Naive thymus-derived CD4-positive, alpha-beta T cell (primary cell): Measurements from ENCODE around the gene SRGAP1. TPM values are rescaled to one million over a fixed set of nuclear protein-coding genes. Genes with fewer than 3 reads are reported as not detected.
A peak's percentile ranks its signal among the peaks of the same experiment; 100 is the strongest.
"Not testable (repeated sequence)": the region's sequence is repeated elsewhere in the genome, so short reads cannot be mapped to it uniquely, and the experiment has no call there.

Experiments used
- ATAC-seq: fragments of 150-1000 bp; cut with Tn5 transposase; 2 replicates; pipeline ENCODE4 v1.10.0; 2021; ENCODE audit warnings: mild to moderate bottlenecking, moderate library complexity
- CTCF ChIA-PET: fragments of 350-600 bp; sonication (Branson Sonifier 250); formaldehyde crosslinking; loops from one replicate; lab custom pipeline; 2021; ENCODE audit warnings: antibody characterized with exemption; lab: Charles Lee
- POLR2A ChIA-PET: fragments of 350-600 bp; sonication (Branson Sonifier 250); formaldehyde crosslinking; loops from one replicate; lab custom pipeline; 2021; ENCODE audit warnings: antibody characterized with exemption, inconsistent platforms; lab: Charles Lee
- DNase-seq, 9 donors: peaks; one replicate each; pipeline versions ENCODE4 v3.0.0 to v3.0.0-alpha.2; 2020 to 2022; ENCODE audit warnings: mixed read lengths in 1 of 9
- H3K27ac ChIP-seq: one replicate; pipeline ENCODE4 v1.7.0; 2013; ENCODE audit warnings: mild to moderate bottlenecking, low read depth, low read length, moderate library complexity
- H3K27me3 ChIP-seq, 2 donors: one replicate each; pipeline ENCODE4 v1.7.0; 2013; ENCODE audit warnings: low read length in 2 of 2, mild to moderate bottlenecking in 2 of 2, moderate library complexity in 2 of 2; ENCODE audit not compliant: control insufficient read depth in 2 of 2, insufficient read depth in 2 of 2
- H3K36me3 ChIP-seq, 3 experiments: 1 replicate in 2 of 3; 2 replicates in 1 of 3; pipeline ENCODE4 v1.7.0; 2013; ENCODE audit warnings: low read length in 3 of 3, mild to moderate bottlenecking in 3 of 3, moderate library complexity in 1 of 3; ENCODE audit not compliant: insufficient read depth in 3 of 3, control insufficient read depth in 2 of 3
- H3K4me1 ChIP-seq, 2 donors: one replicate each; pipeline ENCODE4 v1.7.0; 2013; ENCODE audit warnings: low read length in 2 of 2, mild to moderate bottlenecking in 2 of 2, moderate library complexity in 1 of 2; ENCODE audit not compliant: control insufficient read depth in 2 of 2, insufficient read depth in 2 of 2
- H3K4me3 ChIP-seq: 2 replicates; pipeline ENCODE4 v1.7.0; 2013; ENCODE audit warnings: mild to moderate bottlenecking, low read length
- H3K9me3 ChIP-seq, 3 experiments: 1 replicate in 2 of 3; 2 replicates in 1 of 3; pipeline ENCODE4 v1.7.0; 2013; ENCODE audit warnings: low read length in 3 of 3; ENCODE audit not compliant: control insufficient read depth in 2 of 3
- H3K27ac Mint-ChIP-seq, 9 donors: one replicate each; pipeline ENCODE4 v1.8.0; 2020 to 2022; ENCODE audit warnings: mixed read lengths in 9 of 9, mild to moderate bottlenecking in 8 of 9, moderate library complexity in 5 of 9, inconsistent platforms in 2 of 9
- H3K27me3 Mint-ChIP-seq, 5 donors: one replicate each; pipeline ENCODE4 v1.8.0; 2021 to 2022; ENCODE audit warnings: mixed read lengths in 5 of 5, mild to moderate bottlenecking in 1 of 5
- H3K36me3 Mint-ChIP-seq, 5 donors: one replicate each; pipeline ENCODE4 v1.8.0; 2020 to 2022; ENCODE audit warnings: mixed read lengths in 5 of 5, mild to moderate bottlenecking in 3 of 5, inconsistent platforms in 1 of 5
- H3K4me1 Mint-ChIP-seq, 7 donors: one replicate each; pipeline ENCODE4 v1.8.0; 2020 to 2022; ENCODE audit warnings: mixed read lengths in 7 of 7, mild to moderate bottlenecking in 3 of 7, inconsistent platforms in 1 of 7
- H3K4me3 Mint-ChIP-seq, 10 donors: one replicate each; pipeline ENCODE4 v1.8.0; 2020 to 2022; ENCODE audit warnings: mild to moderate bottlenecking in 10 of 10, mixed read lengths in 10 of 10, moderate library complexity in 6 of 10, inconsistent platforms in 2 of 10
- H3K9me3 Mint-ChIP-seq, 11 donors: one replicate each; pipeline ENCODE4 v1.8.0; 2020 to 2022; ENCODE audit warnings: mixed read lengths in 11 of 11, mild to moderate bottlenecking in 4 of 11, inconsistent platforms in 1 of 11, moderate library complexity in 1 of 11
- intact Hi-C, 2 donors: fragments of 100-400 bp; cut with micrococcal nuclease; formaldehyde crosslinking; loops; one replicate each; pipeline ENCODE4 v1.15.1; 2023
- polyA plus RNA-seq, 2 donors: library from polyadenylated mRNA; unstranded; fragments of 300-500 nt; fragmentation: Illumina TruSeq; gene quantifications; one replicate each; pipeline ENCODE4 v1.2.3, GENCODE V29; 2021
- total RNA-seq, 6 experiments: library from RNA in 5 of 6; stranded (reverse) in 5 of 6; gene quantifications; 1 replicate in 5 of 6; 2 replicates in 1 of 6; pipeline ENCODE4 v1.2.3 and lab custom pipeline; 2021 to 2026

SRGAP1 gene
- total and polyA plus RNA-seq, 7 experiments from 2014 or later = 0.01 to 0.47 (median 0.08) TPM

DNA sequence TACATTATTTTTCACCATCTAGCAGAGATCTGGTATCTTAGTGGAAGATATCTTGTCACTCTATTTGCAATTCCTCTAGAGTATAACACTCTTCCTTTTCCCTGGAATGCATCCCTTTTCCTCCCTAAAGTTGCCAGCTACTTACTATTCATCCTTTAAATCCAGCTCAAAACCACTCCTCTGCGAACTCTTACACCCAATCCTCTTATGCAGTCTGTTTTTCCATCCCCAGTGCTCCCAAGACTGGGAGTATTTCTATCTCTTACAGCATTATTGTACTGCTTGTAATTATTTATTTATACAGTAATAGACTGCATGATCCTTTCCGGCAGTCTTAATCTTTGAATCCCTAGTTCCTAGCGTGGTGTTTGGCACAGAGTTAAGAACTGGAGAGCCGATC, 2.9 kb upstream of the SRGAP1 start:
- no peak for ATAC-seq
- no peaks in the 10 kb centered on the region for H3K36me3 ChIP-seq
- Mint-ChIP-seq H3K4me3 (peak overlapping the region in 1 of 10 donors; percentile 26), H3K4me1 (peaks cover 0 to 12% (median 10%) of the 10 kb centered on the region in 7 donors), H3K27me3 (peaks cover 14 to 47% (median 35%) of the 10 kb centered on the region in 5 donors), H3K36me3 (no peaks in the 10 kb centered on the region), H3K9me3 (no peaks in the 10 kb centered on the region), H3K27ac (no peak overlapping the region)
- peaks cover 3 to 11% of the 10 kb centered on the region in 2 donors for H3K27me3 ChIP-seq
- H3K9me3 ChIP-seq = no peaks in the 10 kb centered on the region
- H3K4me3 ChIP-seq = no peak overlapping the region
- no peak overlapping the region for H3K27ac ChIP-seq
- ChIA-PET POLR2A (interaction anchor here (0.7 kb wide), 1 partner anchor 37 kb away, joined by 8 read pairs; no protein-coding TSS in a partner anchor), CTCF (no interaction called here)
- intact Hi-C loops = no loop called here
- H3K4me1 ChIP-seq = no peaks in the 10 kb centered on the region
- DNase-seq = no peak

DNA sequence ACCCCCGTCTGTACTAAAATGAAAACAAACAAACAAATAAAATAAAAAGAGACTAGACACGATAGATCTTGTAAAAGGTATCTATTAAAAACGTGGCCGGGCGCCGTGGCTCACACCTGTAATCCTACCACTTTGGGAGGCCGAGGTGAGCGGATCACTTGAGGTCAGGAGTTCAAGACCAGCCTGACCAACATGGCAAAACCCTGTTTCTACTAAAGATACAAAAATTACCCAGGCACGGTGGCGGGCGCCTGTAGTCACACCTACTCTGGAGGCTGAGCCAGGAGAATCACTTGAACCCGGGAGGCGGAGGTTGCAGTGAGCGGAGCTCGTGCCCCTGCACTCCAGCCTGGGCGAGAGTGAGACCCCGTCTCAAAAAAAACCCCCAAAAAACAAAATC, 1.8 kb upstream of the SRGAP1 start:
- H3K27ac Mint-ChIP-seq, H3K9me3 Mint-ChIP-seq, H3K36me3 Mint-ChIP-seq, H3K9me3 ChIP-seq, DNase-seq, ATAC-seq, H3K4me1 ChIP-seq, H3K4me3 ChIP-seq, POLR2A ChIA-PET, H3K27ac ChIP-seq, H3K36me3 ChIP-seq, intact Hi-C loops: not testable (repeated sequence)
- peaks cover 3 to 11% of the 10 kb centered on the region in 2 donors for H3K27me3 ChIP-seq
- Mint-ChIP-seq H3K4me1 (peaks cover 0 to 12% (median 10%) of the 10 kb centered on the region in 7 donors), H3K27me3 (peaks cover 17 to 44% (median 38%) of the 10 kb centered on the region in 5 donors), H3K4me3 (peak overlapping the region; percentile 48 to 93 (median 72))
- CTCF ChIA-PET = interaction anchor here (0.6 to 0.9 kb wide), 2 partner anchors 42 to 413 kb away, joined by 3 to 5 read pairs; no protein-coding TSS in a partner anchor

DNA sequence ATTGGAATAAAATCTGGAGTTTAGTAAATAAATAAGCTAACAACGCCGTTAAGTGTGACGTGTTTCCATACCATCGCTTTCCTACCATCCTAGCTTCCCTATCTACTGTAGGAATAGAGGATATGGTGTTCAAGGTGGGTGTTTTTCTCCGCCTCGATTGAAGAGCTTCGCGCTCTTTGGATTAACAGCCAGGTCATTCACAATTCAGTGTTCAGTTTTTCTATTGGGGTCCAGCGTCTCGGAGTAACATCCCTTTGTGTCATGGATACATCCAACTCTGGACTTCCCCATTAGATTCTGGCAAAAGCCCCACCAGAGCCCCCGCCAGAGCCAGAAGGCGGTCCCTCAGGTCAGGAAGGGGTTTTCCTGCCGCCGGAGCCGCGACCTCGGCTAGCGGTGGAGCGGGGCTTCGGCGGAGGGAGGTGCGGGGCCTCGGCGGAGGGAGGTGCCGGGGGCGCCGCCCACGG, 1.2 kb upstream of the SRGAP1 start:
- Mint-ChIP-seq H3K4me3 (peak overlapping the region; percentile 48 to 93 (median 72)), H3K27me3 (peaks cover 17 to 44% (median 35%) of the 10 kb centered on the region in 5 donors), H3K4me1 (peaks cover 0 to 12% (median 10%) of the 10 kb centered on the region in 7 donors), H3K36me3 (no peaks in the 10 kb centered on the region), H3K27ac (no peak overlapping the region), H3K9me3 (no peaks in the 10 kb centered on the region)
- H3K4me3 ChIP-seq = peak overlapping the region; percentile 57
- no peak for DNase-seq
- no peak overlapping the region for H3K27ac ChIP-seq
- H3K36me3 ChIP-seq = no peaks in the 10 kb centered on the region
- H3K27me3 ChIP-seq = peaks cover 3 to 11% of the 10 kb centered on the region in 2 donors
- ChIA-PET CTCF (interaction anchor here (0.6 to 0.9 kb wide), 4 partner anchors 42 to 1352 kb away, joined by 3 to 5 read pairs (median 4); no protein-coding TSS in a partner anchor), POLR2A (no interaction called here)
- ATAC-seq = no peak
- no peaks in the 10 kb centered on the region for H3K9me3 ChIP-seq
- intact Hi-C loops = no loop called here
- no peaks in the 10 kb centered on the region for H3K4me1 ChIP-seq

DNA sequence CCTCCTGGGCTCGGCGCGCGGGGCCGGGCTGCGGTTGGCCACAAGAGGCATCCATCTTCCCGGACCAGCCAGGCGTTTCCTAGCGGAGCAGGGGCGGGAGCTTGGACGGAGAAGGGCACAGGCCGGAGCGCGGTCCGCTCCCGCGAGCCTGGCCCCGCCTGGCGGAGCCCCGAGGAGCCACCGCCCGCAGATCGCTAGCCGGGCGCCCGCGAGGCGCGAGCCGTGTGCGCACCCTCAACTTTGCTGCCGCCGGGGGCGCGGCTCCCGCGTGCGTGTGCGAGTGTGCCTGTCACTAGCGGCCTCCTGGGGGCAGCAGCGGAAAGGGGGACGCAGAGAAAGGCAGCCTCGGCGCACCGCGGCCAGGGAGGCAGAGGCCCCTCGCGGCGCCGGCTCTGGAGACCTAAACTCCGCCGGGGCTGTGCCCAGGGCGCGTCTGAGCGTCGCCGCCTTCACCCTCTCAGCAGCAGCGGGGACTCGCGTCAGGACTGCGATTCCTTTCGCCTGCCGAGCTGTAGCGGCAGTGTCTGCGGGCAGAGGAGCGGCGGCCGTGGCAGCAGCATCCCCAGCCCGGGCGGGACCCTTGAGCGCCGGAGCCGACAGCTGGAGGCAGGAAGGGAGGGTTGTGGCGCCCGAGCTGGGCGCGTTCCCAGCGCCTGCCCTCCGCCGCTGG, 644 bp upstream of the SRGAP1 start:
- Mint-ChIP-seq H3K9me3 (no peaks in the 10 kb centered on the region), H3K36me3 (no peaks in the 10 kb centered on the region), H3K4me1 (peaks cover 0 to 12% (median 10%) of the 10 kb centered on the region in 7 donors), H3K27ac (no peak overlapping the region), H3K4me3 (peak overlapping the region; percentile 32 to 93 (median 67)), H3K27me3 (peaks cover 17 to 47% (median 35%) of the 10 kb centered on the region in 5 donors)
- CTCF ChIA-PET = interaction anchor here (0.6 to 1.0 kb wide), 4 partner anchors 412 to 1351 kb away, joined by 3 to 4 read pairs (median 3); no protein-coding TSS in a partner anchor
- H3K36me3 ChIP-seq = no peaks in the 10 kb centered on the region
- DNase-seq (peak; percentile 50 to 76 (median 70)), ATAC-seq (peak; percentile 97)
- H3K9me3 ChIP-seq = no peaks in the 10 kb centered on the region
- POLR2A ChIA-PET = no interaction called here
- H3K4me3 ChIP-seq = peak overlapping the region; percentile 57
- H3K27me3 ChIP-seq = peaks cover 3 to 11% of the 10 kb centered on the region in 2 donors
- intact Hi-C loops = loop anchor here (1.0 to 2.0 kb wide), 4 partner anchors 63 to 548 kb away; partner anchors contain the start of gene KICS2 (in 2 of the 2)
- H3K27ac ChIP-seq = no peak overlapping the region
- H3K4me1 ChIP-seq = no peaks in the 10 kb centered on the region

DNA sequence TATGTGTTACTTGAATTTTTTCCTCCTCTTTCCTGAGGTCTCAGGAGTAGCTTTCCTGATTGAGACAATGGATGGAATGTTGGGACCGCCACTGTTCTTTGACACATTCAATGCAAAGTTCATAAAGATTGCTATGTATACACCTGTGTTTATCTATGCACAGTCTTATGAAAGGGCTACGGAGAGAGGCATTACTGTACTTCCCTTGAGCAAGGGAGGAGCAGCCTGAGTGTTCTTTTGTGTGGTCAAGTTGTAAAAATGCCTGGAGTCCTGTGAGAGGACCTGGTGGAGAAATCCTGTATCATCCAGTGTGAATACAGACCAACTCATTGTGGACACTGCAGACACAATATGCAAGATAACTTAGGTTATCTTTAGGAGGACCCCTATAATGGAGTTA, 1.2 kb downstream of the SRGAP1 start:
- ChIA-PET CTCF (no interaction called here), POLR2A (no interaction called here)
- no peaks in the 10 kb centered on the region for H3K4me1 ChIP-seq
- Mint-ChIP-seq H3K36me3 (no peaks in the 10 kb centered on the region), H3K27ac (no peak overlapping the region), H3K4me1 (peaks cover 0 to 12% (median 10%) of the 10 kb centered on the region in 7 donors), H3K9me3 (no peaks in the 10 kb centered on the region), H3K27me3 (peaks cover 17 to 46% (median 29%) of the 10 kb centered on the region in 5 donors), H3K4me3 (peak overlapping the region in 3 of 10 donors; percentile 41 to 93 (median 71))
- H3K36me3 ChIP-seq = no peaks in the 10 kb centered on the region
- intact Hi-C loops = loop anchor here in 1 of 2 donors (2.0 kb wide), 1 partner anchor 65 kb away; no protein-coding TSS in a partner anchor
- H3K4me3 ChIP-seq = no peak overlapping the region
- ATAC-seq (no peak), DNase-seq (no peak)
- no peak overlapping the region for H3K27ac ChIP-seq
- H3K9me3 ChIP-seq = no peaks in the 10 kb centered on the region
- H3K27me3 ChIP-seq = peaks cover 3 to 11% of the 10 kb centered on the region in 2 donors

DNA sequence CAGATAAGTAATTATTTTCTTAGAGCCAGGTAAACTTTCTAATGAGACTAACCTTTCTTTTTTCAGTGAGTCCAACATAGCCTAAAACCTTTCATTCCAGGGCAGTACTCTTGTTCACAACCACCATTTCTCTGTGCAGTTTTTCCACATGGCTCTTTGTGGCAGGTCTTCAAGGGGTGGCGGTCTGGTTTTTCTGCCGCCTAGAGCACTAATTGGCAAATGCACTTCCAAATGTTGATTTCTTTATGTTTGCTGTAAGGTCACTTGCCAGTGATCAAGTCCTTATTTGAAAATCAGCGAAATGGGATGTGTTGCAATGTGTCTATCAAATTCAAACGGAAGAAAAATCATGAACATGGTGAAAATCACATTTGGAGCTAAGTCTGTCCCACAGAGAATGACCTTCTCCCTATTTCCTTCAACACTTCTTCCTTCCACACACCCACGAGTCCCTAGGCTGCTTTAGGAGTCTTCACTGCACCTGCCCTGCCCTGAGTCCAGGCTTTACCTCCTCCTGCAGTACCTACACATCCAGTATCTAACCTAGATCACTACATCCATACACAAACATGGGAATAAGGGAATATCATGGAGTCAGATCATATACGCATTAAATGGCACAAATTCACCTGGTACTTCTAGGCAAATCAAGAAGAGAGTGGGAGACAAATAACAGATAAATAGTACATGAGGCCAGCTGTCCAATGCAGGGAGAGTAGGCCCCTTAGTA, 1.9 kb downstream of the SRGAP1 start:
- no peaks in the 10 kb centered on the region for H3K36me3 Mint-ChIP-seq
- Histone ChIP-seq H3K4me1 (no peaks in the 10 kb centered on the region), H3K27me3 (peaks cover 3 to 11% of the 10 kb centered on the region in 2 donors), H3K9me3 (no peaks in the 10 kb centered on the region), H3K36me3 (no peaks in the 10 kb centered on the region), H3K4me3 (no peak overlapping the region), H3K27ac (no peak overlapping the region)
- H3K9me3 Mint-ChIP-seq = no peaks in the 10 kb centered on the region
- H3K4me3 Mint-ChIP-seq = no peak overlapping the region
- peaks cover 0 to 12% (median 10%) of the 10 kb centered on the region in 7 donors for H3K4me1 Mint-ChIP-seq
- ChIA-PET POLR2A (no interaction called here), CTCF (no interaction called here)
- ATAC-seq (no peak), DNase-seq (no peak)
- intact Hi-C loops = no loop called here
- H3K27me3 Mint-ChIP-seq = peaks cover 17 to 42% (median 29%) of the 10 kb centered on the region in 5 donors
- no peak overlapping the region for H3K27ac Mint-ChIP-seq
